ENCODE results near the gene MAP3K9.
A peak's percentile ranks its signal among the peaks of the same experiment; 100 is the strongest.
"Not testable (repeated sequence)": the region's sequence is repeated elsewhere in the genome, so short reads cannot be mapped to it uniquely, and the experiment has no call there.

MAP3K9 gene

GRCh38 chr14:70724110-70724509, 85.2 kb downstream of the MAP3K9 start:
- DNase-seq (ENCODE audit: low spot score): no peak

- DNase-seq (ENCODE audit: low spot score): no peak
Measured at GRCh38 chr14:70723276-70723675, 86.0 kb downstream of the MAP3K9 start.

- DNase-seq (ENCODE audit: low spot score): no peak
Measured at GRCh38 chr14:70722418-70722817, 86.9 kb downstream of the MAP3K9 start.

GRCh38 chr14:70721542-70721941, 87.8 kb downstream of the MAP3K9 start:
- no peak for DNase-seq (ENCODE audit: low spot score)

GRCh38 chr14:70718383-70719118, 90.8 kb downstream of the MAP3K9 start:
- DNase-seq (ENCODE audit: low spot score): no peak

- DNase-seq (ENCODE audit: low spot score): no peak
Measured at GRCh38 chr14:70716958-70717357, 92.4 kb downstream of the MAP3K9 start.

GRCh38 chr14:70716483-70716882, 92.8 kb downstream of the MAP3K9 start:
- no peak for DNase-seq (ENCODE audit: low spot score)

GRCh38 chr14:70714055-70714550, 95.2 kb downstream of the MAP3K9 start:
- DNase-seq (ENCODE audit: low spot score): peak; percentile 66

GRCh38 chr14:70713511-70713916, 95.8 kb downstream of the MAP3K9 start:
- DNase-seq (ENCODE audit: low spot score): no peak

- no peak for DNase-seq (ENCODE audit: low spot score)
Measured at GRCh38 chr14:70713096-70713495, 96.2 kb downstream of the MAP3K9 start.

- no peak for DNase-seq (ENCODE audit: low spot score)
Measured at GRCh38 chr14:70711451-70711850, 97.9 kb downstream of the MAP3K9 start.

GRCh38 chr14:70709726-70710382, 99.5 kb downstream of the MAP3K9 start:
- no peak for DNase-seq (ENCODE audit: low spot score)

GRCh38 chr14:70708717-70709570, 100.4 kb downstream of the MAP3K9 start:
- no peak for DNase-seq (ENCODE audit: low spot score)

- DNase-seq (ENCODE audit: low spot score): no peak
Measured at GRCh38 chr14:70707138-70708038, 101.9 kb downstream of the MAP3K9 start.

- DNase-seq (ENCODE audit: low spot score): no peak
Measured at GRCh38 chr14:70706177-70706576, 103.1 kb downstream of the MAP3K9 start.

- no peak for DNase-seq (ENCODE audit: low spot score)
Measured at GRCh38 chr14:70704960-70705359, 104.4 kb downstream of the MAP3K9 start.

GRCh38 chr14:70703621-70704168, 105.6 kb downstream of the MAP3K9 start:
- not testable (repeated sequence) for DNase-seq (ENCODE audit: low spot score)

- no peak for DNase-seq (ENCODE audit: low spot score)
Measured at GRCh38 chr14:70702161-70702560, 107.2 kb downstream of the MAP3K9 start.

GRCh38 chr14:70701610-70702009, 107.7 kb downstream of the MAP3K9 start:
- DNase-seq (ENCODE audit: low spot score): no peak

- no peak for DNase-seq (ENCODE audit: low spot score)
Measured at GRCh38 chr14:70700955-70701585, 108.2 kb downstream of the MAP3K9 start.

- no peak for DNase-seq (ENCODE audit: low spot score)
Measured at GRCh38 chr14:70699646-70700045, 109.7 kb downstream of the MAP3K9 start.

Measured in cerebellar cortex (tissue), 1 donor.